Measurements from ENCODE around the gene SMARCD2.
"Not testable (repeated sequence)": the region's sequence is repeated elsewhere in the genome, so short reads cannot be mapped to it uniquely, and the experiment has no call there.

SMARCD2 gene

DNA sequence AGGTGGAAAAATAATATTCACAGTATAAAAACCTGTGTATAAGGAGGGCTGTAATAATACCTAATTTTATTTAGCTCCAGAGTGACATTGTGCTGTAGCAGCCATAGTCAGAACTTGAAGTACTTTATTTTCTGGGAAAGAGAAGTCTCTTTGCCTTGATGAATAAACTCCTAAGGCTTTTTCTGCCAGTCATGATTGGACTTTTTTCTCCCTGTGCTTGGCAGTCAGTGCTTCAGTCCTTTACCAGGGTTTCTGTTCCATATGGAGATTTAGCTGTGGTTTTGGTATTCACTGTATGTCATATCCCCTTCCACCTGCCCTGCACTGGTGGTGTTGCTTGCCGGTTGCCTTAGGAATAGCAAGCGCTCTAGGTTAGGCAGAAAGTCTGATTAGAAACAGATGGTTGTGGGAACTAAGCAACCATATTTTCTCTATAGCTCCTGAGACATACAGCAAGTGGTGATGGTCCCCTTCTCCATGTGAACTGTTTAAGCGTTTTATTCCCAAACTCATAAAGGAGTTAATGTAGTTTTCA, 43.8 kb downstream of the SMARCD2 start:
- no peak for DNase-seq

- not testable (repeated sequence) for DNase-seq
Measured at GRCh38 chr17:63796375-63796774, 46.1 kb downstream of the SMARCD2 start.

- DNase-seq, result no peak
Measured at GRCh38 chr17:63792055-63792729, 50.3 kb downstream of the SMARCD2 start.

DNA sequence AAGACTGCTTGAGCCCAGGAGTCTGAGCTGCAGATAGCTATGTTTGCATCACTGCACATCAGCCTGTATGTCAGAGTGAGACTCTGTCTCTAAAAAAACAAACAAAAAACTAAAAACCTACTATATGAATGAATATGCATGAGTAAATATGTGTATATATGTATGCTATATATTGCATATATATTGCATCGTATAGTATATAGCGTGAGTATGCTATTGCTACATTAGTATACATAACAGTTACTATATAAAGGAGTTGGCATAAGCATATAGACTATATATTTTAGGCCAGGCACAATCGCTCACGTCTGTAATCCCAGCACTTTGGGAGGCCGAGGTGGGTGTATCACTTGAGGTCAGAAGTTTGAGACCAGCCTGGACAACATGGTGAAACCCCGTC, 52.4 kb downstream of the SMARCD2 start:
- no peak for DNase-seq

GRCh38 chr17:63786971-63787711, 55.3 kb downstream of the SMARCD2 start:
- no peak for DNase-seq

GRCh38 chr17:63786117-63786516, 56.4 kb downstream of the SMARCD2 start:
- no peak for DNase-seq

DNA sequence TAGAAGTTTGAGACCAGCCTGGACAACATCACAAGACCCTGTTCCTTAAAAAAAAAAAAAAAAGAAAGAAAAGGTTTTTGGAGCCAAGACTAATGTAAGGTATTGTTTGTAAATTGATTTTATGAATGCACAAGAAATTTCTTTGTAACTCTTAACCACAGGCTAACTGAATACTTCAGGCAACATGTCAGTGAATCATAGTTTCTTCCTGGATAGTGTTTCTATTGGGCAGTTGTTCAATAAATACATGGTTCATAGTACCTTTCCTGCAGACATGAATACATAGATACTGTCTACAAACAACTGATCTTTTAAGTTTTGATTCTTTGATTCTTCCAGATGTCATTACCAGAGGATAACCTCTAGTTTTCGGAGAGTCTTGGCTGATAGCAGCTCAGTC, 56.9 kb downstream of the SMARCD2 start:
- DNase-seq, result no peak

- DNase-seq, result no peak
Measured at GRCh38 chr17:63783522-63783921, 59.0 kb downstream of the SMARCD2 start.

Measured in eye (tissue), 1 donor.